ENCODE data around the gene LGMN.
"Not testable (repeated sequence)": the region's sequence is repeated elsewhere in the genome, so short reads cannot be mapped to it uniquely, and the experiment has no call there.

LGMN gene

GRCh38 chr14:92724516-92725340 lies 23.7 kb downstream of the LGMN start:
- no peak for DNase-seq

- no peak for DNase-seq
These were observed 28.5 kb downstream of the LGMN start for GRCh38 chr14:92719890-92720323.

- DNase-seq = no peak
These were observed 29.0 kb downstream of the LGMN start for GRCh38 chr14:92719421-92719820.

- DNase-seq = no peak
These were observed 29.8 kb downstream of the LGMN start for GRCh38 chr14:92718664-92719063.

- no peak for DNase-seq
These were observed 30.8 kb downstream of the LGMN start for GRCh38 chr14:92717571-92718042.

DNA sequence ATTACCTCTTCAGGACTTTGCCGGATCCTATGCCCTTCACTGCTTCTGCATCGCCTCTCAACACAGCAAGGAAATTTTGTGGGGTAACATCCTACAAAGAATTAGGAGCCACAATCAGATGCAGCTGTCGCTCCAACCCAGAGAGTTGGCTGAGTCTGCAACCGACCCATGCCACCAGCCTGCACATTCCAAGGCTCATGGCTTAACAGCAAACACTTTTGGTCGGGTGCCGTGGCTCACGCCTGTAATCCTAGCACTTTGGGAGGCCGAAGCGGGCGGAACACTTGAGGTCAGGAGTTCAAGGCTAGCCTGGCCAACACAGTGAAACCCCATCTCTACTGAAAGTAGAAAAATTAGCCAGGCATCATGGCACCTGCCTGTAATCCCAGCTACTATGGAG lies 32.3 kb downstream of the LGMN start:
- no peak for DNase-seq

DNA sequence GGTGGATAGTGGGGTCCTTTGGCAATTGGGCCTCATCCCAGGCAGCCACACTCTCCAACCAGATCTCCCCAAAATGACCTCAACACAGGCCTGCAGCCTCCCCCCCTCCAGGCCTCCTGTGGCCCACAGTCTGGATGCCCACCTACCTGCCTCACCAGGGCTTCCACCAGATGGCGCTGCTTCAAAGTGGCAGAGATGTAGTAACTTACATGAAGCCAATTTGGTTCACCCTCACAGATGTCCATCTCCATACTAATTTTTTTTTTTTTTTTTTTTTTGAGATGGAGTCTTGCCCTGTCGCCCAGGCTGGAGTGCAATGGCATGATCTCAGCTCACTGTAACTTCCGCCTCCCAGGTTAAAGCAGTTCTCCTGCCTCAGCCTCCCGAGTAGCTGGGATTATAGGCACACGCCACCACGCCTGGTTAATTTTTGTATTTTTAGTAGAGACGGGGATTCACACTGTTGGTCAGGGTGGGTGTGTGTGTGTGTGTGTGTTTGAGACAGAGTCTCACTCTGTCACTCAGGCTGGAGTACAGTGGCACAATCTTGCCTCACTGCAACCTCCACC lies 33.6 kb downstream of the LGMN start:
- not testable (repeated sequence) for DNase-seq

DNA sequence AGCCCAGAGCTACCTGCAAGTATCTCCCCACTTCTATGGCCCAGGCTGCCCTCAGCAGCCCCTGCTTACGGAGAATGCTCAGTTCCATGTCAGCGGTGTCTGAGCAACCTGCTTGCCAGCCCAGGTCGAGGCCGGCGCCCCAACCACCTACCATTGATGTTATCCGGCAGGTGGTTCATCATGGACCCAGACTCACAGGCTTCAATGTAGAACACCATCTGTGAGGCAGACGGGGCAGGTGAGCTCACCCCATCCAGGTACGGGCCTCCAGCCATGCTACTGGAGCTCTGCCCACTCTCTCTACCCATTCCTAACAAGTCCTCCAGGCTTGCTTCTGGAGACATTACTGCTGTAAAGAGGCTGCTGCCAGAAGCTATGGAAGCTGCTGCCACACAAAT lies 35.8 kb downstream of the LGMN start:
- DNase-seq = no peak

GRCh38 chr14:92711976-92712653 lies 36.3 kb downstream of the LGMN start:
- DNase-seq = no peak

- DNase-seq = no peak
These were observed 38.5 kb downstream of the LGMN start for GRCh38 chr14:92710001-92710341.

- DNase-seq = no peak
These were observed 39.0 kb downstream of the LGMN start for GRCh38 chr14:92709340-92710000.

DNA sequence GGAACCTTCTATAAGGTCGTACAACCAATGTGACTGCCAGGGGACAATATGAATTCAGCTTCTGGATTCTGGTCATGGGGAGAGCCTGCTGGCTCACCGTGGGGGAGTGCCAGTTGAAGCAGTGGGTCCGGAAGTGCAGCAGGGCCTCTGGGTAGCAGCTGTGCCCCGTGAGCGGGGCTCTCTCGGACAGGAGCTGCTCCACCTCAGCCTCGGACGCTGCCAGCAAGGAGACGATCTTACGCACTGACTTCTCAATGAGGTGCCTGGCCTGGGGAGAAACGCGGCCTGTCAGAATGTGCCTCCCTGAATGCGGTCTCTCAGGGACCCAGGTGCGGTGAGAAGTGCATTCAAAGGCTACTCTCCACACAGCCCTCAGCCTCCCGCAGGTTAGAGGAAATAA lies 42.0 kb downstream of the LGMN start:
- no peak for DNase-seq

DNA sequence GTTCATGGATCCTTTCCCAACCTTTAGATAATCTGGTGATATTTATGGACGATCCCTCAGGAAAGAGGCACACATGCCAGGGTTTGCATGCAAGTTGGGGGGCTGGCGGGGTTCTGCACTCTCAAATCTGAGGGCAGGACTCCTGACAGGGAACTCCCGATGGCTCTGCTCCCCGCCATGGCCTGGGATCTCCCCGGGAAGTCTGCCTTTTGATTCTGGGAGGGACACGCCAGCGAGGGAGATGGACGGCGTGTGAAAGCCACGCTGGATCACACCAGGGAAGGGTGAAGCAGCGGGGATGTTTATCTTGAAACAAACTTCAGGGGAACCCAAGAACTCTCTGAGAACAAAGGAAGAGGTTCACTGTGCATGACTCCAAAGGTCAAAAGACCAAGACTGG lies 43.6 kb downstream of the LGMN start:
- no peak for DNase-seq

GRCh38 chr14:92704036-92704804 lies 44.2 kb downstream of the LGMN start:
- DNase-seq = peak; percentile 73

- no peak for DNase-seq
These were observed 44.9 kb downstream of the LGMN start for GRCh38 chr14:92703516-92703915.

GRCh38 chr14:92702441-92702918 lies 45.9 kb downstream of the LGMN start:
- DNase-seq = no peak

DNA sequence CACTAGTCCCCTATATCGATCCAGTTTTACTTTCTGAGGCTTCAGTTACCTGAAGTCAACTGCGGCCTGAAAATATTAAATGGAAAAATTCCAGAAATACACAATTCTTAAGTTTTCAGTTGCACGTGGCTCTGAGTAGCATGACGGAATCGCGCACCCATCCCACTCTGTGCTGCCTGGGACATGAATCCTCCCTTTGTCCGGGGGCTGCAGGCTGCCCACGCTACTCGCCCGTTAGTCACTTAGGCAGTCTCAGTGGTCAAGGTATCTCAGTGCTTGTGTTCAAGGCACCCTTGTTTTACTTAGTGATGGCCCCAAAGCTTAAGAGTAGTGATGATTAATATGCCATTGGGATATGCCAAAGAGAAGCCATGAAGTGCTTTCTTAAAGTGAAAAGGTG lies 46.6 kb downstream of the LGMN start:
- no peak for DNase-seq

- DNase-seq = no peak
These were observed 50.0 kb downstream of the LGMN start for GRCh38 chr14:92698393-92698792.

DNA sequence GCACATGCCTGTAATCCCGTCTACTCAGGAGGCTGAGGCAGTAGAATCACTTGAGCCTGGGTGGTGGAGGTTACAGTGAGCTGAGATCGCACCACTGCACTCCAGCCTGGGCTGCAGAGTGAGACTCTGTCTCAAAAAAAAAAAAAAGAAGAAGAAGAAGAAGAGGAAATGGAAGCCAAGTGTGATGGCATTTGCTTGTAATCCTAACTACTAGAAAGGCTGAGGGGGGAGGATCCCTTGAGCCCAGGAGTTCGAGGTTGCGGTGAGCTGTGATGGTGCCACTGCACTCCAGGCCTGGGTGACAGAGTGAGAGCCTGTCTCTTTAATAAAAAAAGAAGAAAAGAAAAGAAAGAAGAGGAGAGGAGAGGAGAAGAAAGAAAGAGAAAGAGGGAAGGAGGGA lies 52.1 kb downstream of the LGMN start:
- DNase-seq = no peak

DNA sequence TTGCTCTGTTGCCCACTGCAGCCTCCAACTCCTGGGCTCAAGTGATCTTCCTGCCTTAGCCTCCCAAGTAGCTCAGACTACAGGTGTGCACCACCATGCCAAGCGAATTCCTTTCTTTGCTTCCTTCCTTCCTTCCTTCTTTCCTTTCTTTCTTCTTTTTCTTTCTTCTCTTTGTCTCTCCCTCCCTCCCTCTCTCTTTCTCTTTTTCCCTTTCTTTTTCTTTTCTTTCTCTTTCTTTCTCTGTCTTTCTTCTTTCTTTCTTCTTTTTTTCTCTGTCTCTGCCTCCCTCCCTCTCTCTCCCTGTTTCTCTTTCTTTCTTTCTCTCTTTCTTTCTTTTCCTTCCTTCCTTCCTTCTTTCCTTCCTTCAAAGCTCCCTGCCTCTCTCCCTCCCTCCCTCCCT lies 52.9 kb downstream of the LGMN start:
- DNase-seq = no peak

DNA sequence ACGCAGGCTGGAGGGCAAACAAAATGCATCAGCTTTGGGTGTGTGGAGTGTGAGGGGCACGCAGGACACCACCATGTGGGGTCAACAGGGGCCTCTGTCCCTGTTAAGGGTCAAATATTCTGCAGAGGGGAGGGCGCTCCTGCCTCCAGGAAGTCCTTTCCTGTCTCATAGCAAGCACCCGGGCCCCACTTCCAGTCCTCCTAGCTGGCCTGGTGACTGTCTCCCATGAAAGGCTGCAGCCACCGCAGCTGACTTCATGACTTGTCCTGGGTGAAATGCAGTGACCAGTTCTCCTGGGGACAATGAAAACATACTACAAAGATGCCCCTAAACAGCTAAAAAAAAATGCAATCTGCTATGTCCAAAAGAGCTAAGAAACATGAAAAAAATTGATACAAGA lies 53.6 kb downstream of the LGMN start:
- no peak for DNase-seq

GRCh38 chr14:92693998-92694795 lies 54.2 kb downstream of the LGMN start:
- DNase-seq = peak; percentile 62
